Forelimb muscle (tissue), 1 donor: Measurements from ENCODE around the gene CALML6. TPM values are rescaled to one million over a fixed set of nuclear protein-coding genes. Genes with fewer than 3 reads are reported as not detected.

ENCODE experiments used
- DNase-seq: peaks from one replicate; pipeline ENCODE4 v3.0.0-alpha.2; 2013; ENCODE audit warnings: low read depth
- polyA plus RNA-seq: library from polyadenylated mRNA; unstranded; fragments of 120-200 nt; gene quantifications from one replicate; pipeline ENCODE4 v1.2.1, GENCODE V29; 2013; ENCODE audit not compliant: insufficient read length

The CALML6 gene
- polyA plus RNA-seq, 1 donor = 281 TPM

GRCh38 chr1:1911350-1912041 lies 3.6 kb upstream of the CALML6 start:
- no peak for DNase-seq

- DNase-seq = no peak
These were observed 724 bp upstream of the CALML6 start for GRCh38 chr1:1914101-1914970.

DNA sequence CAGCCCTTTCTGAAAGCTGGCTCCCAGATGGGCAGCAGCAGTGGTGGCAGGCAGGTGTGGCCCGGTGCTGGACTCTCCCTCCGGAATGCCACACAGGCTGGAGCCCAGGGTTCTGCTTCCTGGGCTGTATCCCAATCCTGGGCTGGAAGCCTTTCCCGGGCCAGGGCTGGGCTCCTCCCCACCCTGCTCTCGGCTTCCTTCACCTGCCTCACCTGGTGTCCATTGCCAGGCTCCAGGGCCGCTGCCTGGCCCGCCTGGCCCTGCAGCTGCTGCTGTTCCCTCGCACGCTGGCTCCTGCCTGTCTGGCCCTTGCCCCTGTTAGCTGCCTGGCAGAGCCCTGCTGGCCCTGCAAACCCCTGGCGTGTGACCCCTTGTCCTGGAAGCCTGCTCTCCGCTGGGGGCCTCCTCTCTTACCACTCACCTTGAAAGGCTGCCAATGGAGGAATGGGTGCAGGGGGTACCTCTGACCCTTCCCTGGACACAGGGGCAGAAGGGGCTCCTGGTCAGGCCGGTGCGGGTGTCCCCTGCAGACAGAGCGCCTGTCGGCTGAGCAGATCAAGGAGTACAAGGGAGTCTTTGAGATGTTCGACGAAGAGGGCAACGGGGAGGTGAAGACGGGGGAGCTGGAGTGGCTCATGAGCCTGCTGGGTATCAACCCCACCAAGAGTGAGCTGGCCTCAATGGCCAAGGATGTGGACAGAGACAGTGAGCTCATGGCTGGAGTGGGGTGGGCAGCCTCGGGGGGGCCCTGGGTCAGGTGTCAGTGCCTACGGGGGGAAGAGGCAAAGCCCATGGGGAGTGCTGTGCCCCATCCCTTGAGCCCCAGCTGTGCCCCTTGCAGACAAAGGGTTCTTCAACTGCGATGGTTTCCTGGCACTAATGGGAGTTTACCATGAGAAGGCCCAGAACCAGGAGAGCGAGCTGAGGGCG lies 1.1 kb downstream of the CALML6 start:
- no peak for DNase-seq

DNA sequence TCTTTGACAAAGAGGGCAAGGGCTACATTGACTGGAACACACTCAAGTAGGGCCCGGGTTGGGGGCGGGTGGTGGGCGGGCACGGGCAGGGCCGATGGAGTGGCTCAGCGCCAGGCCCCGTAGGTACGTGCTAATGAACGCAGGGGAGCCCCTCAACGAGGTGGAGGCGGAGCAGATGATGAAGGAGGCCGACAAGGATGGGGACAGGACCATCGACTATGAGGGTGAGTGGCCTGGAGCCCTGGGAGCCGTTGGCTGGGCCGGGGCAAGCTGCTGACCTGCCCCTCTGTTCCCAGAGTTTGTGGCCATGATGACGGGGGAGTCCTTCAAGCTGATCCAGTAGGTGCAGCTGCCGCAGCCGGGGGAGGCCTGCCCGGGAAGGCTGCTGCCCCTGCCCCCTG lies 1.8 kb downstream of the CALML6 start:
- DNase-seq = no peak

DNA sequence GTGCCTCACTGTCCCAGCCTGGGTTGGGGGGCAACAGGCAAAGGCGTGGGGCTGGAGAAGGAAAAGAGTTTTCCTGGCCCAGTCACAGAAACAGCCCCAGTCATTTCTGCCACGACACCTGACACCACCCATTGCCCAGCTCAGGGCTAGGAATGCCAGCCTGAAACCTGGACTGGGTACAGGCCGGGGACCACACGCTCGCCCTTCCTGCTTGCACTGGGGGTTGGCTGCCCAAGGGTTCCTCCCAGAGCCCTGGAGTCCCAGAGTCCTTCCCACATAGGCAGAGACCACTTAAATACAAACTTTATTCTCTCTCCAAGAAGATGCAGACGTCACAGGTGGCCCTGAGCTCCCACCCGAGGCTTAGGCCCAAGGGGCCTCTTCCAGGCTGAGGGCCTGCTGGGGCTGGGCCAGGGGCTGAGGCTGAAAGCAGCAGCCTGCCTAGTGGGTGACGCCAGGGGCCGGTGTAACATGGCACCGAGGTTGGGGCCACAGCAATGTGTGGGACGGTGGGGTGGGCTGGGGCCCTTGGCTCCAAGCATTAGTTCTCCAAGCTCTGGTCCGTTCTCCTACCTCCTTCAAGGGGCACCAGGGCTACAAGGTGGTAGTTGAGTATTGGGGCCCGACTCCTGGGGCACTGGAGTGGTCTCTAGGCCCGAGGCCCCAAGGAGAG lies 2.4 kb downstream of the CALML6 start:
- DNase-seq = no peak

GRCh38 chr1:1917995-1918900 lies 3.2 kb downstream of the CALML6 start:
- no peak for DNase-seq

DNA sequence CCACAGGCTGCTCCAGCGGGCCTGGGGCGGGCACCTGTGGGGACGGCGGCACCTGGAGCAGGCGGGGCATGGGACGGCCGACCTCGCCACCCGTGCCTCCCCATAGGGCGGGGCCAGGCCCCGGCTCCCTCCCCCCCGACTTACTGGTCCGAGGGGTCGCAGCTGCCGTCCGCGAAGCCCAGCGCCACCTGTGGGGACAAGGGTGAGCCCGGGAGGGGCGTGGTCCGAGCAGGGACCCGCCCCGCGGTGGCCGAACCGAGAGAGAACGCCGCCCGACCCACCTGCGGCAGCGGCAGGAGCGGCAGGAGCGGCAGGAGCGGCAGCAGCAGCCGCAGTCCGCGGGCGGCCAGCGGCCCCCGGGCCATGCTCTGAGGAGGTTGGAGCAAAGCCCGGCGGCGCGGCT lies 3.8 kb downstream of the CALML6 start, which contains the start of gene TMEM52:
TMEM52 (minus strand) TSS at position 379 of the 403 bp plus-strand sequence; CDS start at position 365, 14 bp downstream.
- DNase-seq = no peak

DNA sequence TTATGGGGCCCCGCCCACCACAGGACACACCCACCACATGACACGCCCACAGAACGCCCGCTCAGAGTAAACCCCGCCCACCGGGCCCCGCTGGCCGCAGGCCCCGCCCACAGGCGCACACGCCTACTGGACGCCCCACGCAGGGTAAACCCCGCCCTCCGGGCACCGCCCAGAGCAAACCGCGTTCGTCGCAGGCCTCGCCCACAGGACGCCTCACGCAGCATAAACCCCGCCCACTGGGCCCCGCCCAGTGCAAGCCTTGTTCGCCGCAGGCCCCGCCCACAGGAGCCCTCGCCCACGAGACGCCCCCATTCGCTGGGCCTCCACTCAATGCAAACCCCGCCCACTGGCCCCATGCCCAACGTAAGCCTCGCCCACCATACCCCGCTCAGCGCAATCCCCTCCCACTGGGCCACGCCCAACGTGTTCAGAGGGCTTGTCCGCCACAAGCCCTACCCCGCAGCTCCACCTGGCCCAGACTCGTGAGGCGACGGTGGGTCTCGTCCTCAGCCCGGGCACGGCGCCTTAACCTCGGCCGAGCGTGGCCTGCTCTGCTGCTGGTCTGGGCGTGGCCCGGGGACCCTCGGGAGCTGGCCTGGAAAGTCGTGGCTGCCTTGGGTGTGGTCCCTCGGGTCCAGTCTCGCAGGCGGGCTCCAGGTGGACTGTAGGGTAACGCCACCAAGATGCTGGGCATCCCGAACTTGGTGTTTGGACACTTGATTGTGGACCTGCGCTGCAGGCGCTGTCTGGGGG lies 4.4 kb downstream of the CALML6 start:
- peak; percentile 72 for DNase-seq

DNA sequence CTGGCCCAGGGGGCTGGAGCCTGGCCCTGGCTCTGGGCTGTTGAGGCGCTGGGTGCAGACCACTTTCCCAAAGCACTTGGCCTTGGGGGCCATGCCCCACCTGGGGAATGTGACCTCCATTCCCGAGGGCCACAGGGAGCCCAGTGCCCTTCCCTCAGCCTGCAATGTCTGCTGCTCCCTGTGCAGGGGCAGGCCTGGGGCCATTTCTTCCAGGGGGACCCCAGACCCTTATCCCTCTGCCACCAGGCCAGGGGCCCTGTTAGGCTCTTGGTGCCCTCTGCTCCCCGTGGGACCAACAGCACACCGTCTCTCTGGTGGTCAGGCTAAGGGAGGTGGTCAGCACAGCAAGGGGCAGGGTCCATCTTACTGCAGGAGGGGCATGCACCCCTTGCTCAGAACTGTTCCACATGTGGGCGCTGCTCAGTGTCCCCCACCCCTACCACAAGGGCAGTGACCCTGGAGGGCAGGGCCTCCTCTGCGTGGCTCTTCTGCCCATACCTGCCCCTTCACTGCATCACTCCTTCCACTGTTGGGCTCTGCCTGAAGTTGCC lies 5.1 kb downstream of the CALML6 start:
- DNase-seq = no peak

- DNase-seq = no peak
These were observed 5.8 kb downstream of the CALML6 start for GRCh38 chr1:1920608-1921458.

DNA sequence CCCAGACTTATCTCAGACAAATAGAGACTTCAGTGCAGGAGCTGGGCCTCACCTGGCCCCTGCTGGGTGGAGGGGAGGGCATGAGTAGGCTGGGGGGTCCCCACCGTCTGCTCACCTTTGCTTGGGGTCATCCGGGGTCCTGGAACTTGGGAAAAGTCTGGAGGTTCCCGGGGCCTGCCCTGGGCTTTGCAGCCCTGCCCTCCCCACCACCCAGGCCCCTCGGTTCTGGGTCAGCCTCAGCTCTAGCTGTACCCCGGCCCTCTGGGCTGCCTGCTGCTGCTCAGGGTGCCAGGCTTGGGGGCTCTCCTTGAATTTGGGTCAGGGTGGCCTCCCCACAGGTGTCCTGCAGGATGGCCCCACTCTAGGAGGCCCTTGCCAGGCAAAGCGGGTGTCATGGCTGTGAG lies 6.4 kb downstream of the CALML6 start:
- DNase-seq = no peak

DNA sequence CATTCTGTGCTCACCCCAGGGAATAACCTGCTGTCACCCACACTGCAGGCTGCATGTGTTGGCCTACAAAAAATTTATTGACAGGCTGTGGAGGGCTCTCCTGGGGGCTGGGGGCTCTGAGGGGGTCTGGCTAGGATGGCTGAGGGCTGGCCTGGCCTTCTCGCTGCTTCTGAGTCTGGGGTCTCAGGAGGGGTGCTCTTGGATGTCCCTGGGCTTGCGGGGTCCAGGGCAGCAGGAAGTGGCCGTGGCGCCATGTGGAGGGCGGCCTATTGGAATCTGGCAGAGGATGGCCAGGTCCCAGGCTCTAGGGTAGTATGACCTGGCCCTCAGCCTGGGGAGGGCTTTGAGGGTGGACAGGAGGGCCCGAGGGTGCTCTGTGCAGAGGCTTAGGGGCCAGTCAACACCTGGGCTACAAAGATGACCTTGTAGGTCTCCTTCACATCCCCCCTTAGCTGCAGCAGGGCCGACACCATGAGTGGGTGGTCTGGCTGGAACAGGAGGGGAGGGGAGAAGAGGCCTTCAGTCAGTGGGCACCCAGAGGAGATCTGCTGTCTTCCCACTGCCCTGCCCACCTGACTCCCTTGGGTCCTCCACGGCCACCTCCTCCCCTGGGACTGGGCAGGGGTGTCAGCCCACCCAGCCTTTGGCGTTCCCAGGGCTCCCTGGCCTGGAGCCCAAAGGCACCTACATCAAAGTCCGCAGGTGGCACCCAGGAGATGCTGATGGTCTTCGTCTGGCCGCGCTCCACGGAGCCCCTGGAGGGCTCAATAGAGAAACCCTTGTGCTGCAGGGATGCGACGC lies 7.0 kb downstream of the CALML6 start:
- DNase-seq = no peak

GRCh38 chr1:1922702-1922955 lies 7.6 kb downstream of the CALML6 start:
- DNase-seq = no peak

GRCh38 chr1:1922956-1923833 lies 8.1 kb downstream of the CALML6 start:
- no peak for DNase-seq

DNA sequence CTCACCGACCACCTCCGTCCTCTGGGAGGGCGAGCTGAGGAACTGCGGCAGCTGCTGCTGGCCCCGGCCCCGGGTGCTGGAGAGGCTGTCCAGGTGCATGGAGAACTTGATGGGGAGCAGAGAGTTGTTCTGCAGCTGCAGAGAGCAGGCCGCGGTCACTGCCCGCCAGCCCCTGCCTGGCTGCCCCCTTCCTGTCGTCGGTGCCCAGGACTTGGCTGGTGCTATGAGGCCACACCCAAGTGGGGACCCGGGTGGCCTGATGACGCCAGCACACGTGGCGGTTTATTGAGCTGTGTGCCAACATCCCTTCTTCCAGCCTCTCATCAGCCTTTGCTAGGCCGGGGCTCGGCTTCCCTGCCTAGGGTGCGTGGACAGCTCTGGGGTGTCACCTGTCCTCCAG lies 9.3 kb downstream of the CALML6 start:
- no peak for DNase-seq

GRCh38 chr1:1924849-1925248 lies 9.8 kb downstream of the CALML6 start:
- no peak for DNase-seq
